GM19455 (cell line): ENCODE data around the gene THBS4.
"Not testable (repeated sequence)": the region's sequence is repeated elsewhere in the genome, so short reads cannot be mapped to it uniquely, and the experiment has no call there.

ENCODE experiments used
- ATAC-seq: cut with Tn5 transposase; IDR thresholded peaks from one replicate; pipeline ENCODE4 v1.9.1; 2021; ENCODE audit not compliant: unreplicated experiment

The THBS4 gene

GRCh38 chr5:80111376-80111990 is 76.3 kb downstream of the THBS4 start:
- not testable (repeated sequence) for ATAC-seq

GRCh38 chr5:80114860-80115259 is 79.7 kb downstream of the THBS4 start:
- ATAC-seq, result no peak

GRCh38 chr5:80116000-80116399 is 80.9 kb downstream of the THBS4 start:
- no peak for ATAC-seq

GRCh38 chr5:80116465-80116864 is 81.3 kb downstream of the THBS4 start:
- no peak for ATAC-seq

- ATAC-seq, result no peak
Measured at GRCh38 chr5:80117446-80117845, 82.3 kb downstream of the THBS4 start.

- no peak for ATAC-seq
Measured at GRCh38 chr5:80119372-80119771, 84.2 kb downstream of the THBS4 start.

- ATAC-seq, result no peak
Measured at GRCh38 chr5:80122579-80122978, 87.4 kb downstream of the THBS4 start.

- no peak for ATAC-seq
Measured at GRCh38 chr5:80124121-80124918, 89.2 kb downstream of the THBS4 start.

- peak; percentile 86 for ATAC-seq
Measured at GRCh38 chr5:80125022-80125961, 90.1 kb downstream of the THBS4 start.

GRCh38 chr5:80125962-80126480 is 90.9 kb downstream of the THBS4 start:
- ATAC-seq, result peak; percentile 44

GRCh38 chr5:80127116-80127552 is 92.0 kb downstream of the THBS4 start:
- ATAC-seq, result no peak

- no peak for ATAC-seq
Measured at GRCh38 chr5:80128141-80128540, 93.0 kb downstream of the THBS4 start.

- no peak for ATAC-seq
Measured at GRCh38 chr5:80129146-80129545, 94.0 kb downstream of the THBS4 start.
